Endothelial cell of hepatic sinusoid (primary cell): ENCODE results near the gene CTTNBP2NL.

Experiments used
- in situ Hi-C: cut with HindIII; loops from 2 replicates; pipeline ENCODE4 v1.10.0; 2017; ENCODE audit warnings: low sequenced_read_pairs

The CTTNBP2NL gene, protein sequence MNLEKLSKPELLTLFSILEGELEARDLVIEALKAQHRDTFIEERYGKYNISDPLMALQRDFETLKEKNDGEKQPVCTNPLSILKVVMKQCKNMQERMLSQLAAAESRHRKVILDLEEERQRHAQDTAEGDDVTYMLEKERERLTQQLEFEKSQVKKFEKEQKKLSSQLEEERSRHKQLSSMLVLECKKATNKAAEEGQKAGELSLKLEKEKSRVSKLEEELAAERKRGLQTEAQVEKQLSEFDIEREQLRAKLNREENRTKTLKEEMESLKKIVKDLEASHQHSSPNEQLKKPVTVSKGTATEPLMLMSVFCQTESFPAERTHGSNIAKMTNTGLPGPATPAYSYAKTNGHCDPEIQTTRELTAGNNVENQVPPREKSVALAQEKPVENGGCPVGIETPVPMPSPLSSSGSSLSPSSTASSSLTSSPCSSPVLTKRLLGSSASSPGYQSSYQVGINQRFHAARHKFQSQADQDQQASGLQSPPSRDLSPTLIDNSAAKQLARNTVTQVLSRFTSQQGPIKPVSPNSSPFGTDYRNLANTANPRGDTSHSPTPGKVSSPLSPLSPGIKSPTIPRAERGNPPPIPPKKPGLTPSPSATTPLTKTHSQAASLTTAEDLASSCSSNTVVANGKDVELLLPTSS

DNA sequence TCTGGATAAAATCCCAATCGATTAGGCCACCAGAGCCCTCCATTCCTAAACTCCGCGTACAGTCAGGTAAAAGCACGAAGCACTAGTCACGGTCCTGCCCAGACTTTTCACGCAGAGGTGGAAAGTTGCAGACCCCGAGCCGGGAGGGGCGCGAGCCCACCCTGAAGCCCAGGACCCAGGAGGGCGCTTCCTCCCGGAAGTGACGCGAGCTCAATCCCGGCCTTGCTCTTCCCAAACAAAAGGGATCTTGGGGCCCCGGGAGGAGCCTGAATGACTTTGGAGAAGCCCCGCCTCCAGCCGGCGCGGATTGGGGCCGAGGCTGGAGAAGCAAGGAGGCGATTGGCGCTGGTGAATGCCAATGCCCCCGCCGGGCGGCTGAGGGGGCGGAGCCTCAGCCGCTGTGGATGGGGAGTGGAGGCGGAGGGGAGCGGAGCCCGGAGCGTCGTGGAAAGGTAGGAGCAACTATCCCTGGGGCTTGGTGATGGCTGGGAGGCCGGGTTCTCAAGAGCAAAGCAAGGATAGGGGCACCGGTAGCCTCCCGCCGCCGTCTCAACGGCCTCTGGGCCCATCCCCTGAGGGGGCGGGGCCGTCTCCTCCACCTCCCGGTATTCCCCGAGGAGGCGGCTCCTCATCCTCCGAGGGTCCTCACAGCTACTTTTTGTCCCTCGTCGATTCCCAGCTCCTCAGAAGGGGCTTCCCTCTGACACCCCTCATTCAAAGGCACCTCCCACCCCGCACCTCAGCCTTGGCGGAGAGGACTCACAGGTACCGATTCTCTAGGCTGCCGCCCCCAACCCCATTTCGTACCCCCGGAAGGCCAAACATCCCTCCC is at the start of gene CTTNBP2NL:
Gene CTTNBP2NL (plus strand): TSS at position 394 of the 832 bp plus-strand sequence. CDS start 19,952 bp downstream, outside the sequence.
- in situ Hi-C loops = no loop called here

DNA sequence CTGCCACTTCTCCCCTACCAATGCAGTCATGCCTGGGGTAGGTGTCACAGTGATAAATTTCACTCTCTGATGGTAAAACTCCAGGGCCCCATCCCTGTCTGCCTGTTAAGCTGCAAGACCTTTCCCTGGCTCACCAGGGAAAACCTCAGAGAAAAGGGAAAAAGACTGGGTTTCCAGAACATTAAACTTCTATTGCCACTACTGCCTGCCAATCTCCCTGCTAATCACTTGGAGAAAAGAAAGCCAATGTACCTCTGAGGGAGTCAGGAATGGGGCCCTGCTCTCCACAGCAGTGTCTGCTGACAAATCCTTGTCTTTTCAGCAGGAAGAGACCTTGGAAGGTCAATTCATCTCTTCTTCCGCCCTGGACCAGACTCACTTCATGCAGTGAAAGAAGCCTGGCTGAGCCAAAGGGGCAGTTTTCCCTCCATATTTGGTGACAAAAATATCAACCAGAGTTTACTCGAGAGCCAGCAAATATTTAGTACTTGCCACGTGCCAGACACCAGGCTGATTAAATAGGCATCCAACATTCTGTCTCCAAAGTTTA is 49.1 kb upstream of the CTTNBP2NL start:
- in situ Hi-C loops = loop anchor here (25.0 kb wide), 1 partner anchor 110 kb away; no protein-coding TSS in a partner anchor

DNA sequence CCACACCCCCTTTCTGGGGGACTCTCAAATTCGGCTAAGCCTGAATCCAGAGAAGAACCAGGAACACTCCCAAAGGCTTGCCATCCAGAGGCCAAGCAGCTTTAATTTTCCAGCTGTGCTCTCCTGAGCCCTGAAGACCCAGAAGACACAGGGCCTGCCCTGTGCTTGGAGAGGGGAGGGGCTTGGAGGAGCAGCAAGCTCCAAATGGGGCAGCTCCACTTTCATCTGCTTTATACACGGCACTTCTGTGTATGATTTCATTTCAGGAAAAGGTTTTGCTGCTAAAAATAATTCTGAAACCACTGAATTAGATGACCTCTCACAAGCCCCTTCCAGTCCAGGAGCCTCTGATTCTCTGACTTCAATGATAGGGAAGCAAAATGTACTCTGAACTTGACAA is 39.2 kb upstream of the CTTNBP2NL start:
- in situ Hi-C loops = no loop called here

DNA sequence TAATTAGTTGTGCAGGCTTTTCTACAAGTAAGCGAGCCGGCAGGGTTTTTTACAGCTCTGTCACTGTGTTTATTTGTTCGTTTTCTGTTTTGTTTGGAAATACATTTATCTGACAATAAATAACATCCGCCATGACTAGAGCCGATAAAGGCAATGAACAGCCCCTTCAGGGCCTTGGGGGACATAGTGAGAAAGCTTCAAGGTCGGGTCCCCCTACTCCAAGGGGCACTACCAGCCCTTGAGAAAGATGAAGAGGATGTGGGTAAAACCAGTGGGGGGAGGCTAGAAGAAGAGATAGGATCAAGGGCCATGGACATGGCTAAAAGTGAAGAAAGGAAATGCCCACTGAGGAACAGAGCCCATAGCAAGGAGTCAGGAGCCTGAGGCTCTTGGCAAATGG is 38.5 kb upstream of the CTTNBP2NL start:
- in situ Hi-C loops = no loop called here

DNA sequence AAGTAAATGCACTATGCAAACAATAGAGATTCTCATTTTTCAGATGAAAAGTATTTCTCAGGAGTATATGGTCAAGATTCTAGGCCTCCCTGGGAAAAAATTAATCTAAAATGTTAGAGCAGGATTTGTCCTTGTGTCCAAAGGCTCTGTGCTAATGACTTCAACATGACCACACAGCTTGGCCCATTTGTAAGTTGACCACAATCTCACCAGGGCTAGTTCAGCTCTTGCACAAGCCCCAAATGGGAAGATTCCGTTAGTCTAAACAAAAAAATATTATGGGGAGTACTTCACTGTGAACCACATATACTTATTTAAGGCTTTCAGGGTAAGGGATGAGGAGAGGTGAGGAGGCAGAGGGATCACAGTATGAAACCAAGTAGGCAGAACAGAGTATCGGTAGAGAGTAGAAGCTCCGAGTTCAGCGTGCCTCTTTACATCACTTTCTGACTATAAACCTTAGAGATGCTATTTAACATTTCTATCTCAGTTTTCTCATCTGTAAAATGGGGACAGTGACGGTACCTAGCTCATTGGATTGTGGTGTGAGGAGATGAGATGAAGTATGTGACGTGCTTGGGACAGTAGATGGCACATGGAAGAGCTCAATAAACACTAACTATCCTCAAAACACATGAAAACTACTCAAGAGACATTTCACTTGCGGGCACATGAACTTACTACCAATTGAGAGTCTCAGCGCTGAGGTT is 37.8 kb upstream of the CTTNBP2NL start:
- in situ Hi-C loops = no loop called here

DNA sequence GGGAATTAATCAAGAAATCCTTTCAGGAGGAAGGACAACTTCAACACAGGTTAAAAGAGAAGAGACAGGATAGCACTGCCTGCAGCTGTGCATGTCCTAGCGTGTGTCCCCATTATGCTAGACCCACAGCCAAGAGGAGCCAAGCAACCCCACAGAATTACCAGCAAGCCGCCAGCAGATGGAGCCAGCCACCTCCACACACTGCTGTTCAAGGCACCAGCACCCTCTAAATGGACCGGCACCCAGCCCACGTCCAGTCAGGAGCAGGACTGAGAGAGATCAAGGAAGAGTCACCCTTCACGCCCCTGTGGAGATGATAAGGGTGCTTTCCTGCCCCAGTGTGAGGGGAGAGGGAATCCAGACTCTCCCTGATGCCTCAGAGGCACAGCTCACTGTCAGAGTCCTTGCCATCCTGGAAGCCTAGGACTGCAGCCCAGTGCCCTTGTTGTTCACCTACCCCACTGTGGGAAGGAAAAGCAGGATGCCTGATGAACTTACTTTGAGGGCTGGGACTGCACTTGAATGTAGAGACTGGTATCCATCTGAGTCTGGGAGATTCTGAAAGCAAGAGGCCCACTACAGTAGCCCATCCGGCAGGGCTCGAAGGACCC is 37.1 kb upstream of the CTTNBP2NL start:
- in situ Hi-C loops = no loop called here

DNA sequence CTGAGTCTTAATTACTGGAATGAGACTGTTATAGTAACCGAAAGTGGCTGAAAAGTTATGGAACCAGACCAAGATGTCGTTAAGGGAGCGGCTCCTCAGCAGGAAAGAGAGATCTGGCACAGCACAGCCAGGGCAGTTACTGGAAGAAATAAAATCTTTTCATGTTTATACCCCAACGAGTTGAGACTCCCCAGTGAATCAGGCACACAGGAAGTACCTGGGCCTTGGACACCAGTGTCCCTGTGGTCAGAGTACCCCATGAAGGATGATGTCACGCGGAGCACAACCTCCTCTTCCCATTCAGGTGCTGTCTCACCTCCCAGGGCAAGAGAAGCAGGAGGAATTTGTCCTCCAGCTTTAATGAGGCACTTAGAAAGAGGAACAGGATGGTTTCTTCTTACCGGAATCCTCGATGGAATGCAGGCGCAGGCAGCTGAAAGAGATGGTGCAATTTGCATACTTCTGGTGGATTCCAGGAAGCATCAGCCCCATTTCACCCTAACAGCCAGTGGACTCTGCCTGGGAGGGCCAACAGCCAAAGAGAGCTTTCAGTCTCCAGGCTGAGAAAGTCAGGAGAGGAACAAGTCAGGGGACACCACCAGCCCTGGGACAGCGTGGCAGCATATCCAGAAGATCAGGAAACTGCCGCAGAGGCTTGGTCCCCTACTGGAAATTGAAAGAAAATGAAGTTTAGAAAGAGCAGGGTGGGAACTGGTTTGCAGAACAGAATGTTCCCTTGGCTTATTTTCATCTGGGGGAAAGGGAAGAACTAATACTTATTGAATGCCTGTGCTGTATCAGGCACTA is 35.9 kb upstream of the CTTNBP2NL start:
- in situ Hi-C loops = loop anchor here (5.0 kb wide), 1 partner anchor 33 kb away; no protein-coding TSS in a partner anchor

DNA sequence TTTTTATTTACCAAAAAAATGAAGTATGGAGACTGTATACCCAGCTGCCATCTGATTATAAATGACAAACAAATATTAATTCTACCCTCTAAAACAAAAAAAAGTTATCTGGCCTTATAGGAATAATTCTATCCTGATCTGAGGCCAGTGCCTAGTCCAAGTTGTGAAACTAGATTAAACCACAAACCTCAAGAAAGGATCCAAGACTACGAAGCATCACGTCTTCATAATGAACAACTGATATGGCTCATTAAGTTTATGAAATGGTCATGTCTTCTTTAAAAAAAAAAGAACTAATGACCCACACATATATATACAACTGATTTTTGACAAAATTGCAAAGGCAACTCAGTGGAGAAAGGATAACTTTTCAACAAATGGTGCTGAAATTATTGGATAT is 32.4 kb upstream of the CTTNBP2NL start:
- in situ Hi-C loops = loop anchor here (5.0 kb wide), 1 partner anchor 36 kb away; no protein-coding TSS in a partner anchor

DNA sequence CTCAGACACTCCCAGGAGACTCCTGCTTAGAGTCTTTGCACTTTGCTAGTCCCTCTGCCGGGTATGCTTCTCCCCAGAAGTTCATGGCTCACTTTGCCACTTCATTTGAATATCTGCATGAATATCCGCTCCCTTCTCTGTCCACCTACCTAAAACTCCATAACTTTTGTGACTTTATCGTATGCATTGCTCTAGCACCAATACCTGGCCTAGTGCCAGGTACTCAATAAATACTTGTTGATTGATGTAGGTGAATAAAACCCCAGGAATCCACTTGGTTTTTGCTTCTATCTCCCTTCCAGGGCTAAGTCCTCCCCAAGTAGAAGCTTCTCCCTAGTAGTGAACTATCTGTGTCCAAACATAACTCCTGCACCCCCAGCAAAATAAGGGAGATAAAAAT is 27.8 kb upstream of the CTTNBP2NL start:
- in situ Hi-C loops = no loop called here

DNA sequence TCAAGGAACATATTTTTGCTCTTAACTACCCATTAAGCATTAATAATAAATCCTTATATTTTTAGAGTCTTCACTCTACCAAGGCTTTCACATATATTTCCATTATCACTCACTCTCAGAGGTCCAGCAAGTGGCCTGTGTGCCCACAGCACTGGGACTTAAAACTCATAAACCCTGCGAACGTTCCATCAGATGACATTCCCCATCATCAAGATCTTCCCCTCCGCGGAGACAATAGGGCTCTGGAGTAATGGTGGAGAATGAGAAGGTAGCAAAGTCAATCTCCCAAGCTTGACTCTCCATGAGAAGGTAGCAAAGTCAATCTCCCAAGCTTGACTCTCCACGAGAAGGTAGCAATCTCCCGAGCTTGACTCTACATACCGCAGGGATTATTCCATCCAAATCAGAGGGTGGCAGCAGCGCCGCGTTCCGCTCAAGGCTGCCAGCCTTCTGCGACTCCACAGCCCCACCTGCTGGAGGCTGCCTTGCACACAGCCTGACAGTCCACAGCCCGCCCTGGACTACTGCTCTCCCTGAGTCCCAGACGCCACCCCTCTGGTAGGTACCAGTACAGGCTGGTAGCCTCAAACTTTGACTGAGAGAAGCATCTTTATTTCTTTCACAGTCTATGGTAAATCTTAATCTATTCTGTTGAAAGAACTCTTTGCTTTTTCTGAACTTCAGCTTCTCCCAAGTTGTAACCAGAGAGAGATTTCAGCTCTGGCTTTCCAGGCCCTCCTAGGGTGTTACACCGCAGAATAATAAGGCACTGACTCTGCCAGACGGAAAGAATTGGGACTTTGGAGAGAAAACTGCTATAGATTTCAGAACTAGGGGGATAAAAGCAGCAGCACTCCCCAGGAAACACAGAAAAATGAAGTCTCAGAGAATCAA is 26.4 kb upstream of the CTTNBP2NL start:
- in situ Hi-C loops = no loop called here

DNA sequence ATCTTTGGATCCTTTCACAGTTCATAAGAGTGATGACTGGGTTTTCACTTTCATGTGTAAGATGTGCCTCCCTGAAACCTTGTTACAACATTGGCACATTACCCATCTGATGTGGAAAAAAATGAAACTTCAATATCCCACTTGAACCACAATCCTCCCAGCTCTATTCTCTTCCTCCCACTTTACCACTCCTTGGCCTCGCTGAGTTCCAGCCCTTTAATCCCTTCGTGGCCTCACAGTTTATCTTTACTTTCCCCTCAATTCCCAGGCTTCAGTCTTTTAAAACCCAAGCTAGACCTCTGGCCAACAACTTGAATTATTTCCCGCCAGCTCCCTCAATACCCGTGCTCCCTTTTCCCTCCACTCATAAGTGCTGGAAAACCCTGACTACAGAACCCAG is 25.0 kb upstream of the CTTNBP2NL start:
- in situ Hi-C loops = no loop called here

DNA sequence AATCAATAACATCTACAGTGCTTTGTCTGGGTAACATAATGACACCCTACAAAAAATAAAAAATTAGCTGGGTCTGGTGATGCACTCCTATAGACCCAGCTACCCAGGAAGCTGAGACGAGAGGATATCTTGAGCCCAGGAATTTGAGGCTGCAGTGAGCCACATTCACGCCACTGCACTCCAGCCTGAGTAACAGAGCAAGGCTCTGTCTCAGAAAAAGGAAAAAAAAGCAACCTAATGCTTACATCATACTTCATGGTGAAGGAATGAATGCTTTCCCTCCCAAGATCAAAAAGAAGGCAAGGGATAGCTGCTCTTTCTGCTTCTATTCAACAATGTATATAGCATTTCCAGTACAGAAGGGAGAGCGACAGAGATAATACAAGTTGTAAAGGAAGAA is 24.2 kb upstream of the CTTNBP2NL start:
- in situ Hi-C loops = no loop called here

DNA sequence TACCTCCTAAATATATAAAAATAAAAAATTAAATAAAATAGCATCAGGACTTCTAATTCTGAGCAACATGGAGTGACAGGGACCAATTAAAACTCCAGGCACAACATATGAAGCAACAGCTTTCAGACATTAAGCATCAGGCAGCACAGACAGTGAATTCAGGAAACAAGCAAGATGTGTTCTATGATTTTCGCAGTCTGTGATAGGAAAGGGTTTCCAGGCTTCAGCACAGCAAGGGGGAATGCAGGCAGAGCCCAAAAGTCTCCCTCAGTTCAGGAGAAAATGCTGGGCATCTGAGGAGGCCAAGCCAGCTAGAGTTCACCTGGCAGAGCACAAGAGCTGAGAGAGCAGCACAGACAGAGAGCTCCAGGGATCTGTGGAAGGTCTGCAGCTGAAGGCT is 22.2 kb upstream of the CTTNBP2NL start:
- in situ Hi-C loops = no loop called here

DNA sequence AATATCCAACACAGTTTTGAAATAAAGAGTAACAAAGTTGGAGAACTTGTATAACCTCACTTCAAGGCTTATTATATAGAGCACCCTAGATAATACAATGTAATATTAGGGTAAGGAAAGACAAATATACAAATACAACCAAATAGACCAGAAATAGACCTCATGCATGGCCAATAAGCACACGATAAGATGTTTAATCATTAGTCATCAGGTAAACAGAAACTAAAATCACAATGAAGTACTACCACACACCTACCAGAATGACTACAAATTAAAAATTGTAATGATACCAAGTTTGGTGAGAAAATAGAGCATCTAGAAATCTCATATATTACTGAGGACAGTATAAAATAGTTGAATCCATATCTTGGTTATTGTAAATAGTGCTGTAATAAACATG is 20.3 kb upstream of the CTTNBP2NL start:
- in situ Hi-C loops = no loop called here

DNA sequence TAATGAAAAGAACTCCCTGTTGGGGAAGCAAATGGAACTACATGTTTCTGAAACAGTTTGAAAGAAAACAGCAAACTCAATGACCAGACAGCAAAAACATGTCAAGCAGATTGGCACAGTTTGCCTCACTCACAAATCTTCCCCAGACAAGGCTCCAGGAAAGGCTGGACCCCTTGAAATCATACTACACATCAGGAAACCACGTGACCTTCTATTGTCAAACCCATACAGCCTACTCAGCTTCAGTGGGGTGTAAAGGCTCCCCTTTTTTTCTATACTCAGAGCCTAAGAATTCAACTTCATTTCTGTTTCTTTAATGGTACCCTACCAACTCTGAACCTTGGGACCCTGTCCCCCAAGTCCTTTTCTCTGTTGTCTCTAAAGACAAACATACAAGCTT is 15.7 kb upstream of the CTTNBP2NL start:
- in situ Hi-C loops = no loop called here

DNA sequence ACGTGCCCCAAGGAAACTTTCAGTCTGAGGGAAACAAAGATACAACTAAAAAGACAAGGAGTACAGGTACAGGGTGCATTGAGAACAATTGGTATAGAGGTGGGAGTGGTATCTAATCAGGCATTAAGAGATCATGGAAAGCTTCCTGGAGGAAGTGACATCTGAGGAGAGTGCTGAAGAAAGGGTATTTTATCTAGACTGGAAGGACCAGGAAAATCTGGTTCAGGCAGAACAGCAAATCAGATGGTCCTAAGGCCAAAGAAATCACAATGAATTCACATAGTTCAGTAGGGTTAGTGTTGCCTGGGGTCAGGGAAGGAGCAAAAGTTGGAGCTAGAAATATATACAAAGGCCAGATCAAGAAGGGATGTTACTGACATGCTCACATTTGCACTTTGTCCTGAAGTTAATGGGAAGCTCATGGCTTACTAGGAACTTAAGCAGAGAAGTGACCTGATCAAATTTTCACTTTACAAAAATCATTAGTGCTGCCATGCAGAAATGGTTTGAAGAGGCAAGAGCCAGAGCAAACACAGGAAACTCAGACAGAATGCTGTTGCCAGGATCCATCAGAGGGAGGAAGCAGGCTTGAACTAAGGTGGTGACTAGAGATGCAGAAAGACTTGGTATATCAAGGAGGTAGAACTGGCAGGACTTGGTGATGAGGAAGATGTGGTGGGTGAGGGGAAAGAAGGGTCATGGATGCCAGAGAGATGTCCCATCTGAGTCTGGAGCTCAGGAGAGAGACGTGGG is 14.5 kb upstream of the CTTNBP2NL start:
- in situ Hi-C loops = no loop called here

DNA sequence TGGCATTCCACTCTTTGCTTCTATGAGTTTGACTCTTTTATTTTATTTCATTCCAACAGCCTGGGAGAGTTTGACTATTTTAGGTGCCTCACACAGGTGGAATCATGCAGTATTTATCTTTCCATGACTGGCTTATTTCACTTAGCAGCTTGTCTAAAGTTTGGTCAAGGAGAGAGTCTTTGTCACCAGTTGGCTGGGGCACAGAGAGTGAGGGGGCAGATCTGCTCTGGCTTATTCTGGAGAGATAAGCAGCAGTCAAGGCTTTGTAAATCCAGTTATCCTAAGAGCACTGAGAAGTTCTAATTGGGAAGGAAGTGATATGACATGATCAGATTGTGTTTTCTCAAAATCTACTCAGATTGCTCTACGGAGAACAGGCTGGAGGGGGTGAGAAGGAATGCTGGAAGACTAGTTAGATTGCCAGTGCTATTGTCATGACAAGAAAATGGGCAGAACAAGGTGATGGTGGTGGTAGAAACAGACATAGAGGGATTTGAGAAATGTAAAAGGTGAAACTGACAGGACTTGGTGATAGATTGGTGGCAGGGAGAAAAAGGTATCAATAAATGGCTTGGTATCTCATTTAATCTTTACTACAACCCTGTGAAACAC is 12.1 kb upstream of the CTTNBP2NL start:
- in situ Hi-C loops = no loop called here
